Stimulated activated CD4-positive, alpha-beta T cell treated with anti-CD3 and anti-CD28 coated beads, Interleukin-15, amount 100 ng/mL, for 24 hours (primary cell): ENCODE results near the gene SIPA1L3.
A peak's percentile ranks its signal among the peaks of the same experiment; 100 is the strongest.
"Not testable (repeated sequence)": the region's sequence is repeated elsewhere in the genome, so short reads cannot be mapped to it uniquely, and the experiment has no call there.

Source experiments
- DNase-seq: peaks from one replicate; pipeline ENCODE4 v3.0.0-alpha.2; 2020

The SIPA1L3 gene

GRCh38 chr19:38047049-38047438 lies 140.0 kb downstream of the SIPA1L3 start:
- DNase-seq, result peak; percentile 47

- DNase-seq, result peak; percentile 16
These were observed 140.6 kb downstream of the SIPA1L3 start for GRCh38 chr19:38047641-38048040.

GRCh38 chr19:38049105-38049649 lies 142.2 kb downstream of the SIPA1L3 start:
- peak; percentile 67 for DNase-seq

- no peak for DNase-seq
These were observed 148.0 kb downstream of the SIPA1L3 start for GRCh38 chr19:38055010-38055409.

- no peak for DNase-seq
These were observed 148.9 kb downstream of the SIPA1L3 start for GRCh38 chr19:38055655-38056521.

GRCh38 chr19:38056646-38057045 lies 149.6 kb downstream of the SIPA1L3 start:
- no peak for DNase-seq

- no peak for DNase-seq
These were observed 151.1 kb downstream of the SIPA1L3 start for GRCh38 chr19:38057959-38058690.

- peak; percentile 54 for DNase-seq
These were observed 152.9 kb downstream of the SIPA1L3 start for GRCh38 chr19:38059897-38060296.

- DNase-seq, result no peak
These were observed 153.3 kb downstream of the SIPA1L3 start for GRCh38 chr19:38060331-38060730.

- DNase-seq, result no peak
These were observed 154.3 kb downstream of the SIPA1L3 start for GRCh38 chr19:38061294-38061693.

GRCh38 chr19:38062959-38063761 lies 156.2 kb downstream of the SIPA1L3 start:
- no peak for DNase-seq

GRCh38 chr19:38063928-38064327 lies 156.9 kb downstream of the SIPA1L3 start:
- no peak for DNase-seq

GRCh38 chr19:38064661-38065425 lies 157.8 kb downstream of the SIPA1L3 start:
- no peak for DNase-seq

- not testable (repeated sequence) for DNase-seq
These were observed 158.8 kb downstream of the SIPA1L3 start for GRCh38 chr19:38065775-38066174.

- DNase-seq, result no peak
These were observed 161.8 kb downstream of the SIPA1L3 start for GRCh38 chr19:38068826-38069225.

- no peak for DNase-seq
These were observed 163.6 kb downstream of the SIPA1L3 start for GRCh38 chr19:38070573-38070972.

- not testable (repeated sequence) for DNase-seq
These were observed 164.0 kb downstream of the SIPA1L3 start for GRCh38 chr19:38071054-38071453.

GRCh38 chr19:38071647-38072046 lies 164.6 kb downstream of the SIPA1L3 start:
- DNase-seq, result no peak

- DNase-seq, result no peak
These were observed 166.1 kb downstream of the SIPA1L3 start for GRCh38 chr19:38072776-38073750.

GRCh38 chr19:38073841-38074685 lies 167.1 kb downstream of the SIPA1L3 start:
- DNase-seq, result no peak
